NCI-H446 (cell line): ENCODE data around the gene ZFHX3.

ENCODE experiments used
- DNase-seq, 2 experiments: peaks; one replicate each; lab custom pipeline; 2025; lab: John Stamatoyannopoulos, UW

ZFHX3 gene

DNA sequence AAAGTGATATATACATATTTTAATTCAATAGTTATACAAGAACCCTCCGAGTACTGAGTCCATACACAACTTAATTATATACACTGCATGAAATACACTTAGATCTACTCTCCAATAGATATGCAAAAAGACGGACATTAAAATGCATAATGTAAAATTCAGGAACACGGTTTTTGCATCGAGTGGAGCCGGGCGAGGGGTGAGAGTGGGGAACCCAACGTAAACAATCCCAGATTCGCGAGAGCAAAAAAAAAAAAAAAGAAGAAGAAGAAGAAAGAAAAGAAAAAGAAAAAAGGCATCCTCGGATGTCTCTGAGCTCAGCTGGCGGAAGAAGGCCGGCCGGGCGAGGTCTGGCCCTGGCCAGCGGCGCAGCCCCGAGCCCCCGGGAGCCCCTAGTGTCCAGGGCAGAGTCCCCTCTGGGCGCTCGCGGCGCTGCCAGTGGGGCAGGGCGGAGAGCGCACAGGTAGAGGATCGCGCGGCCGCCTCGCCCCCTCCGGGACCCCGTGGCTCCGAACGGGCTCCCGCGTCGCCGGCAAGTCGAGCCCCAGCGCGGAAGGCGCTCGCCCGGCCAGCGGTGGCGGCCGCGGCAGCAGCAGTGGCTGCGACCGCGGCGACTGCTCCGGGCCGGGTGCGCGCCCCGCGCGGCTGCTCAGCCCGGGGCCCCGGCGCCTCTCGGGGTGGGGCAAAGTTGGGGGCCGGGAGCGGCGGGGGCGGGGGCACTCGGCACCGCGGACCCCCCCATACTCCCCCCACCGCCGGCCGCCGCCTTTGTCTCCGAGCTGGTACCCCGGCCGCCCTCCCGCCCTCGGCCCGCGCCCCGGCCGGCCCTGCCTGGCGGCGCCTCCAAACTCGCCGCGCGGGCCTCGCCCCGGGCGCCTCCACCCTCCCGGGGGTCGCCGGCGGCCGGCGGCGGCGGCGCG lies 9.6 kb upstream of the ZFHX3 start:
- DNase-seq, result no peak

DNA sequence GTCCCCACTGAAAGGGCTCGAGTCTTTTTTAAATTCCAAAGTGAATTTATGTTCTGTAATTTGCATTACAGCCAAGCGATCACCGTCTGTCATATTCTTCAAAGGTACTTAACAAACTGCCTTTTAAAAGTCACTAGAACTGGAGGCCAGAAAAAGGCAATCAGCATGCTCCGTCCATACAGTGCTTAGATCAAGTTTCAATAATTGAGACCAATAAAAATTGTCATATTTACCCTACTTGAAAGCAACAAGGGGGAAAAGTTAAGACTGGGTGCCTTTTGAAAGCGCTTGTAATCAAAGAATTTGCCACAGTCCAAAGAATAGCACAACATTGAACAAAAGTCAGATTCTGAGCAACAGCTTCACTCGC lies 9.0 kb upstream of the ZFHX3 start:
- no peak for DNase-seq

DNA sequence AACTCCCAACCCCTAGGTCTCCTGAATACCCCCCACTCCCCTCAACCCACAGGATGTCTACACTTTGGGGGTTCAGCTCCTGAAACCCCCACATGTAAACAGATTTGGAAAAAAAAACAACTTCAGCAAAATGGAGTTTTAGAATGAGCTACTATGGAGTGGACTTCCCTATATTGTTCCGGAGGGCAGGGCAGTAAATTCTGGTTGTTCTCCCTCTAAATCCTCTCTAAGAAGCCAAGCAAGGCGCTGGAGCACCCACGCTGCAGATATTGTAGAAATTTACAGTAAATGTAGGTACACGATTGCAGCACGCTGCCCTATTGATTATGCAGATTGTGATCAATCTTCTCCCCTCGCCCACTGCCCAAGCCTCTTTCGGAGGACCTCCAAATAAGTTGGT lies 8.5 kb upstream of the ZFHX3 start:
- DNase-seq, result no peak

DNA sequence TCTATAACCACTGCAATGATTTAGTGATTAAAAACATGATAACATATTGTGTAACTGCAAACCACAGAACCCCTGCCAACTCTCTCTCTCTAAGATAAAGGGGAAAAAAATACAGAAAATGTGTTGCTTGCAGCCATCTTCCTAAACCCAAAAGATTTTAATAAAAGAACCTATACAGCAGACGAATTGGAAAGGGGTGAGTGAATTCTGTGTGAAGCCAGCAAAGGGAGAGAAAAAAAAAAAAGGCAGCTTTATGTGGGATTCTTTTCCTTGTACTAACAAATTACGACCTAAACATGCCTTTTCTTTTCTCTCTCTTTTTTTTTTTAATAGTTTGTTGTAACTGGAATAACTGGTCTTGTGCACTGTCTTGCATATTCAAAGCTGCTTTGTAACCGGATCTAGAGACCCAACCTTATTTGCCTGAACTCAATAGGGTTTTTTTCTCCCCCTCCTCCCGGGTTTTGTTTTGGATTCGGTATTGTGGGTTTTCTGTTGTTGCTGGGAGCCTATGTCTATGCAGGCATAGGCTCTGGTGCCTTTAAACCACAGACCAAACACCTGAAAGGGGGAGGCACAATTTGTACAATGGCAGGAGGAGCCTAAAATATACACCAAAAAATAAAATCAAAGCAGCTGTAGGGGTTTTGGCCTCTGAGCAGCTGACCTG lies 7.0 kb upstream of the ZFHX3 start:
- DNase-seq, result no peak

DNA sequence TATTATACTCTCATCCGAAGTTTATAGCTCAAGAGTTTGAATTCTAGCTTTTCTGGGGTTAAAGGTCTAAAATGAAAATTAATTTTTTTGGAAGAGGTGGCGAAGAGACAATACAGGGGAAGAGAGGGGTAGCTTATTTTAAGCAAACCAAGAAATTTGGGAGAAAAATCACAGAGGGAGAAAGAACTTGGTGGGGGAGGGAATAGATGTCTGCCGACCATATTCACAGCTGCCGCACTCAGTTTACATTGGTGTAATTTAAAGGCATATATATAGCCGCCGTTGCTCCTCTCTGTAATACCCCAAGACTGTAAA lies 6.5 kb upstream of the ZFHX3 start:
- DNase-seq, result no peak

DNA sequence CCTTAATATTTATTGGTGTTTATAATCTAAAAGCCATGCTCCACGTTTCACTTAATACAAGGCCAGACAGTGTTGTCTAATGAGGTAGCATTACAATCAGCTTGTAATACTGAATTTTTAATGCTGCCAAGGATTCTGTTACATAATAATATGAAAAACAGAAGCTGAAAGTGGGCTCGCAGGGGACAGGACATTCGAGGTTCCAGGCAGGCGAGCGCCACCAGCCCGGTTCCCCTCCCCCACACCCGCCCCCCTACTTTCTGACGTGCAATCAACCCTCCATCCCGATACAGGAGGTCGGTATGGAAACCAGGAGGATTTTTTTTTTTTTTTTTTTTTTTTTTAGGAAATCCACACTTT lies 6.2 kb upstream of the ZFHX3 start:
- no peak for DNase-seq

DNA sequence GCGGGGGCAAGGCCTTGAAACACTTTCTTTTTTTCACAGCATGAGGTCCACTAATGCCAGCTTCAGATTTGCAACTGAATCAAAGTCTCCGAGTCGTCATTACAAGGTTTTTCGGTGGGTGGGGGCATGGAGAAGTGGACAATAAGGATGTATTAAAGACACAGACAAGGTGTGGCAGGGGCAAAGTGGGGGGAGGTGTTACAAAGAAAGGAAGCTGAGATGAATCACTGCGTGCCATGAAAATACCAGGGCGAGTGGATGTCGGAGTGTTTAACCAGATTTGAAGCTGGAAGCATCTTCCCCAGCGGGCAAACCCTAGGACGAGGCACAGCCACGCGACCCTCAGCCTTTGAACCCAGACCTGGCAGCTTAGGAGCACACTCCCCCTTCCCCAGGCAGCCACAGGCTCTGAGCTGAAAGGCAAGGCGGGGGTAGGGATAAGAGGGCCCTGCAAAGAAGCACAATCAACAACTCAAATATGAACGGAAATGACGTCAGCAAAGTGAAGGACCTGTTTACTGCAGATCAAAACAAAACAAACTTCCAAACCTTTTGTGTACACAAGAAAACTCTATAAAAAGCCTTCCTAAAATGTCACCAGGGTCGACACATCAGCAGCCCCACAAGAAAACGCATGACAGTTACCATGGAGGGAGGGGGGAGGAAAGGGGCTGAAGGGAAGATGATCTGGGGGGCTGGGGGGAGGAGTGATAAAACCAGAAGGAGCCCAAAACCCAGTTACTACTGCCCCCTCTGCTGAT lies 5.6 kb upstream of the ZFHX3 start:
- no peak for DNase-seq

DNA sequence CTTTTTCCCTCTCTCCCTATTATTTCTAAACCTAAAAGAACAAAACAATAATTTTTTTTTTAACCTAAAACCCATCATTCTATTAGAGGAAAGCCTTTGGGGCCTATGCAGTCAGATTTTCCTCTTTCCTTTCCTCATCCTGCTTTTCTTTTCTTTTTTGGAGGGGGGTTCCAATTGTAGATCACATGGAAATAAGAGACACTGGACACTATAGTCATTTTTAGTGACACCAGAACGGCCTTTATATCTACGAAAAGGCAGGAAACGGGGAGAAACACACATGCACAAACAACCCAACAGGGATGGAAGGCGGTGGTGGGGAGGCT lies 5.1 kb upstream of the ZFHX3 start:
- no peak for DNase-seq

DNA sequence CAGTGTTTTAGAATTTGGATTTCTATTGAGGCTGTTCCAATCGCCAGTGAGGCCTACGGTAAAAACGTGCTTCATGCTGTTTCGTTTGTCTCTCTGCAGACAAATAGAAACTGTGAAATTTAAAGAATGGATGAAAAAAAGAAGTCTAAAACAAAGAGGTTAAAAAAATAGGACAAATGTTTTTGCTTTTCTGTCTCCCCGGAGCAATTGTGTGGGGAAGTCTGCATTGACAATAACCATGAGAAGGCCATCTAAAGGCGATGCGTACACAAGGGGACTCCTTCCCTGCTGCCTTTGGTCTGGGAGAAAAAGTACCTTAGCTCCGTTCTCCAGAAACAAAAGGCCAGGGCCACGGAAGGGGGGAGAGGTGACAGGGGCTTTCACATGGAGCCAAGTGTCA lies 4.6 kb upstream of the ZFHX3 start:
- no peak for DNase-seq

DNA sequence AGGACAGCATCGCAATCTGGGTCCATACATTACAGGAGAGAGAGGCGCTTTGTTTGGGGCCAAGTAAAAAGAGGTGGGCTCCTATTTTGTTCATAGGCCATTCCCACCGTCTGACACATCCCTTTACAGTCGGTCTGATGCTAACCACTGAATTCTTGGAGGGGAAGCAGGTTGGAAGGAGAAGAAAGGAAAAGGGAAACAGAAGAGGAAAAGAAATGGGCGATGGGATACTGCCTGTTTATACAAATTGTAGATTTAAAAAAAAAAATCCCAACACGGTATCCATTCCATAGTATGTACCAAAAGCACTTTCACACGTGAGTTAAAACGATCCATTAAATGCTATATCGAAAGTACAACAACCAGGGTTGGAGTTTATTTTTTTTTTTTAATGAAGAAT lies 4.0 kb upstream of the ZFHX3 start:
- DNase-seq, result no peak

DNA sequence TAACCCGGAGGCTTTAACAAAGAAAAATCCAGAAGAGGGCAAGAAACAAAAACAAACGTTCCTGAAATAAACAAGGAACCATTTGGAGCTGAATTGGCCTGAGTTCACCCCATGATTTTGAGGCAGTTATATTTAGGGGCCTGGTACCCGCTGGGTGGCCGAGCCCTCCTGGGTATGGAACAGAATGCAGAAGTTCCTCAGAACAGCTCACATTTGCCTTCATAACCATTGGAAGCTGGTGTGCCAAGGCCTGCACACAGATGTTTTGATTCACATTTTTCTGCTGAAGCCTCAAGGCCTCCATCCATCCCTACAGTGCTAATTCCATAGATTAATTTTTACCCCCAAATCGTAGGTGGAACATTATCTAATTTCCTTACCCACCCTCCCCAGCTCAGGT lies 3.3 kb upstream of the ZFHX3 start:
- DNase-seq, result no peak

DNA sequence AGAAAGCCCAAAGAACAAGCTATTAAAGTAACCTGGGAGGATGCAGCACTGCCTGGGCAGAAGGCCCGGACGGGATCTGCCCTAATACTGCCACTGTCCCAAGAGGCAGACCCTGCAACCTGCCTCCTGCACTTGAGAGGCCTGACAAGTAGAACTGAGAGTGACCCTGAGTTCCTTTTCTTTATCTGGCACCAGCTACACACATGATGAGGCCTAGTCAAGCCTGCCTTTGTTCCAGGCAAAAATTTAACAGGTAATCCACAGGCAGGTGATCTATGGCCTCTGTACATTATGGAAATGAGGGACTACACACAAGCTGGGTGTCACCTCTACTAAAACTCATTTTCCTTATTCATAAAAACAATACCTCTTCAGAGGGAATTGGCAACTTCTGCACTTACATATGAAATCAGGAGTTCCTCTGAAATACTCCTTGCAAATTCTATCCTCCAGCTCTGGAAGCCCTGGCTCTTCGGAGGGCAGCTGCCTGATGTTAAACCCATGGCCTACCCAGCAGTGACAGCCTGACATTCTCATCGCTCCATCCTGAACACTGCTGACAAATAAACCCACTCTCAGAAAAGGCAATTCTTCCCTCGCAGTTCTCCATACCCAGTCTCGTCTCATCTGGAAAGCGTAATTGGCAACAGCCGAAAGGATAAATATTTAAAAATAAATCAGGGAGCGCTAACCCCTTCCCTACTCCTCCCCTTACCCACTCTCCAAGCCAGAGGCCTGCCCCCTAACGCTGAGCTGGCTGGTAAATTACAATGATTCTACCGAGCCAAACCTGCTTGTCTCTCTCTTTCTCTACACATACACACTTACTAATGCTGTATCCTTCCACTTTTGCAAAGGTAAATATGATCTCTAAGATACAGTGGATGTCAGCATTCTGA lies 2.5 kb upstream of the ZFHX3 start:
- DNase-seq, result no peak

DNA sequence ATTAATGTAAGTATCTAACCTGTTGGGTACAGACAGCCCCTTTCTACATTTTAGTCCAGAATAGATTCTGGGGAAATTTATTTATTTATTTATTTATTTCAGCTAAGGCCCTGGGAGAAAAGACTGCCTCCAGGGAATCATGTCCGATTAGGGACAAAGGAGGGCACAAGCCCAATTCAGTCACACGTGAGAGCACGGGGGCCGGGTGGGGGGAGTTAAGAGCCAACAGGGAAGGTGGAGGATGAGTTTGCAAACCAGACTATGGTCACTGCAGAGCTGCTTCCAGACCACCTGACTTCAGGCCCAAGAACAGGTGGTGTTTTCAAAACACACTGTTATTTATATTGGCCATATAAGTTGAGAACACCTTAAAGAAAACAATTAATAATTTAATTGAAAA lies 1.6 kb upstream of the ZFHX3 start:
- DNase-seq, result no peak

DNA sequence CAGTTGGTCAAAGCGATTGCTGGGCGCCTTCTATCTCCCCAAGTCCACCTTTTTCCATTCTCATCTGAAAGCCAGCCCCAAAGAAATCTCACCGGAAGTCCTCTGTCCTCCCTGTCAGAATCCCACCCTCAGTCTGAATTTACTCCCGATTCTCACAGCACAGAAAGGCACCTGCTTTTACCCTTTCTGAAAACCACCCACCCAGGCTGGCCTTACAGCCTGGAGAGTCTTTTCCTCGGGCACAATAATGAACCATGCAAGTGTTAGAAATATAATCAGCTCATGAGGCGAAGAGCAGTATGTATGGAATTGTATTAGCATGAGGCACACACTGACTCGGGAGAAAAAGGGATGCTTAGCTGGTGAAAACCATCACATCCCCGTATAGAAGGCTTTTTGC lies 1.2 kb upstream of the ZFHX3 start:
- DNase-seq, result no peak

DNA sequence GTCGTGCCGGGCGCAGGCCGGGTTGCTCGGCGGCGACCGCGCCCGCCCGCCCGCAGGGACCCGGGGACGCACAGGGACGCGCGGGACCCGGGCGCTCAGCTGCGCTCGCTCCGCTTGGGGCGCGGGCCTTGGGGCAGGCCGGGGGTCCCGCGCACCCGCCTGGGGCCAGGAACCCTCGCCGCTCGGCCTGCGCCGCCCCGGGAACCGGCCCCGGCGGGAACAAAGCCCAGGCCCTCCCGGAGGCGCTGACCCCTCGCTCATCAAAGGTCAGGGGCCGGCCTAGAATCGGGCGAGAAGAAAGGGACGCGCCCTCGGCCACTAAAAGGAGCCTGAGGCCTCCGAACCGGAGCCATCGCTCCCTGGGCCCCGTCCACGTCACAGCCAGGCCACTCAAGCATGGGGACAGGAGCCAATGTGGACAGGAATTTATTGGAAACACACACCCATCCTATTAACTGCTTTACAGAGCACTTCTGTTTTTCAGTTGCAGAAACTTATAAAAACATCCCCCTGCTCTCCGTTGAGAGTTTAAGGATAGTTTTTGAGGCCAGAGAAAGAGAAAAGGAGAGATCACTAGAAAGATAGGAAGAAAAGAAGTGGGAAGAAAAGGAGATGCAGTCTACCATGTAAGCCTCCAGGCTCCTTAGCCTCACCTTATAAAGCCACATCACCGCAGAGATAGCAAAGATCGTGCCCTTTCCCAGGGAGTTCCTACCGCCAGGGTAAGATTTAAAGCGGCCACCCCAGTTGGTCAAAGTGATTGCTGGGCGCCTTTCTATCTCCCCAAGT lies 558 bp upstream of the ZFHX3 start:
- DNase-seq, result peak in 1 of 2 experiments; percentile 7

DNA sequence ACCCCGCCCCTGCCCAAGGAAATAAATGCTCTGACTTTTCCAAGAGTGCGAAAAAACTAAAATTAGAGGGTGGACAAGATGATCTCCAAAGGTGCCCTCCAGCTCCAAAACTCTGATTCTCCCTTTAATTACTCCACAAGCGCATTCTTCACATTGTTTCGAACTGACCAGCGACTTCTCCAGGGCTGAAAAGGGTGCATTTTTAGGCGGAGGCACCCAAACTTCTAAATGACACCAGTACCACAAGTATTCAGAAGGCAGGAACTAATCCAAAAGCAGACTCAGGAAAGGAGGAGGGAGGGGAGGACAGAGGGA lies 750 bp downstream of the ZFHX3 start:
- no peak for DNase-seq

DNA sequence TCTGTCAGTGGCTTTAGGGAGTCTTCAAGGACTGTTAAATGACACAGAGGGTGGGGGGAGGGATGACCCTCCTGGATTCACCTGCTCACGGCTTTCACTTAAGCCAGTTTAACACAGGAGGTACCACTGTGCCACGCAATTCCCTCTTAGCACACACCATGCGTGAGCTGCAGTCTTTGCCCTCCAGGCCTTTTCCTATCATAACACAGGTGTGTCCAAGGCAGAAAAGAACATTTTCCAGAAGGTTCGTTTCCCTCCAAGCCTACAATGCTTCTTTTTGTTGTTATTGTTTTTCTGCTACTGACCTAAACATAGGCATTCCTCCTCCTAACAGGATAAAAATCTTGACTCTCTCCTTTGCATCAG lies 1.1 kb downstream of the ZFHX3 start:
- DNase-seq, result no peak

DNA sequence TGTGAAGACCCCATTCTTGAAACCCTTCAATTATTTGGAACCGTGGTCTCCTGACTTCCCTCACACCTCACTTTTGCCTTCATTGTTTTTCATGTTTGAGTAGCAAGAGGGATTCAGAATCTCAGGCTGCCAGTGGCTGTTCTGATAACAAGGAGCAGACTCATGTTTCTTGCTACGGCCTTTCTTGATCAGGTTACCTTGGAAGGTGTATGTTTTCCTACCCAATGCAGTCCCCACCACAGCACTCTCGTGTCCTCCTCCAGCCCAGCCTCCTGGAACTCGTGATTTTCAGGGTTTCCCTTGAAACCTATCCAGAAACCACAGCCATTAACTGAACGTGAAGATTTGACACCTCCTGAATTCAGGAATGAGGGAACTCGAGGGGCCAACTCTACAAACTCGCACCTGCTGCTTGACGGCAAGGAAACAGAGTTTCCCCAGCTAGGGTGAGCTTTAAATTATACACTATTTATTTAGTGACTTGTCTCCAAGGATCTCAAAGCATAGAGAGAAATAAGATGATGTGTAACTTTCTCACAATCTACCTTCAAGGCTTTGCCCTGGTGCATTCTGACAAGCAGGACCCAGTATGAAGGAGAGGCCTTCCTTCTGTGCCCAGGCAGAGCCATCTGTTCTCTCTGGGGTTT lies 1.6 kb downstream of the ZFHX3 start:
- no peak for DNase-seq

DNA sequence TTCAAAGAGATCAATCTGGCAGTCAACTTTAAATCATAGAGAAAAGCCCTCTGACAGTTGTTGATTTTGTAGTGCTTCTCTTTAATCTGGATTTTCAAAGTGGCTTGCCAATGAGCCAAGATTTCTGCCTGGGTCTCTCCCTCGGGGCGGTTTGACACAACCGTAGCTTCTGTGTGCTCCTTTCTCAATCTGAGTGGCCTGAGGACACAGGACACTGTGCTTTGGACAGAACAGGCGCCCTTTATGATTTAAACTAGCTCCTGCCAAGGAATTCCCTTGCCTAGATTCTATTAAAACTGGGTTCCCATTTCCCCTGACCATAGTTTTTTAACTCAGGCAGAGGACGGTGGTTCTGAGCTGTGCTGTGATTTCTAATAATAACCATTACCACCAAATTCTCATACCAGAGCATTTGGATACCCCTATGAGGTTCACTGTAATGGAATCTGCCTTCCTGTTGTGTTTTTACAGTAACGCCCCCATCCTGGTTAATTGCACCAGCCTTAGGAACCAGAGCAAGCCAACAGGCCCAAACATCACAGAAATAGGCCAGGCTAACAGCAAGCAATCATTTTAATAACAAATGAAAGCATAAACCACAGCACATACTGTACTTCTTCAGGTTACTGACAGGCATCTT lies 4.0 kb downstream of the ZFHX3 start:
- DNase-seq, result no peak

DNA sequence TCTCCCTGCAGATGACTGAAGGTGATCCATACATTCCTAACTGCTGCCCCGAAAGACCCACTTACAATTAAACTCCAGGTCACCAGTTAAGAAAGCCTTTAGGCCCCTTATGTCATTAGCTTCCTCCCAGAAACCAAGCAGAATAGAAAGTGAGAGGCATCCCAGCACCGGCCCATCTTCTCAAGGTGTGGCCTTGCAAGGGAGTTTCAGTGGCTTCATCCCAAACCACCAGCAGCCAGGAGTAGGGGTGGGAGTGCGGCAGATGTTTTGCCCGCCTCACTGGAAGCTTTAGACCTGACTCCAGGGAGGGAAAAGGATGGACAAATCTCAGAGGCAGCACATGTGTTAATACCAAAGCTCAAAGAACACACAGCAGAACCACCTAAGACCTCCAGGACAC lies 5.1 kb downstream of the ZFHX3 start:
- no peak for DNase-seq

DNA sequence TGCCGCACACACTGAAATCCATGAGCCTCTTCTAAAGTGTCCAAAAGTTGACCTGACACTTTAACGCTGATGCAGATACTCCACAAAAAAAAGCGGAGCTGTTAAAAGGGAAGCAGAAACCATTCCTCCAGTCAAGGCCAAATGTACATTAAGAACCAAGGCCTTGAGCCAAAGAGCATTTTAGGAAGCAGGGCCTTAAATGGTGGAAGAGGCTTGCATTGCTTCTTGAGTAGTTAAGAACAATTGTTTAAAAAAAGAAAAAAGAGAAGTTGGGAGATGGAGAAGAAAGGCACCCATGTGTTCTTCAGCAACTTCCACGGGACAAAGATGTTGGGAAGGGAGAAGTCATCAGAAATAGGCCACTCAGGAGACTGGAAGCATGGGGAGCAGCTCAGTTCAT lies 6.3 kb downstream of the ZFHX3 start:
- no peak for DNase-seq
